Measurements from ENCODE around the gene GRM1.
A peak's percentile ranks its signal among the peaks of the same experiment; 100 is the strongest.

GRM1 gene

DNA sequence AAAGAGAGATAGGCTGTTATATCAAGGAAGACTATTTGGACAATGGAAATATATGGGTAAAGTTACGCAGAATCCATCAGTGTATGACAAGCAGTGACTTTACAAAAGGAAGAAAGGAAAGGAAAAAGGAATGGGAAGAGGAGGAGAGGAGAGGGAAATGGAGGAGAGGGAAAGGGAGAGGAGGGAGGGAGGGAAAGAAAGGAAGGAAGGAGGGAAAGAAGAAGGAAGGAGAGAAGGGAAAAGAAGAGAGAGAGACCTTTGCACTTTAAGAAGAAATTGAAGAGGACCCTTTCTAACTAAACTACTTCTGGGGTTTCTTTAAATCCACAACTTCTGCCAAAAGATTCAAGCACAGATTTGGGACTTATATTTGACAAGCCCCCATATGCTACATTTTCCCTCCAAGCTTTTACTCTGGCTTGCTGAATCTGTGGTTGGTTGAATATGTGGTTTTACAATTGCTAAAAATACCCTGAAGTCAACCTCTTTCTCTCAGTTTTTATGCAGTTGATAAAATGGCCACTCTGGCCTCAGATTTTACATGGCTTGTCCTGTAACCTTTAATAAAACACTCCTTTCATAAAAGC, 394.0 kb downstream of the GRM1 start:
- H3K9ac ChIP-seq (ENCODE audit: low read length): no peak overlapping the region

DNA sequence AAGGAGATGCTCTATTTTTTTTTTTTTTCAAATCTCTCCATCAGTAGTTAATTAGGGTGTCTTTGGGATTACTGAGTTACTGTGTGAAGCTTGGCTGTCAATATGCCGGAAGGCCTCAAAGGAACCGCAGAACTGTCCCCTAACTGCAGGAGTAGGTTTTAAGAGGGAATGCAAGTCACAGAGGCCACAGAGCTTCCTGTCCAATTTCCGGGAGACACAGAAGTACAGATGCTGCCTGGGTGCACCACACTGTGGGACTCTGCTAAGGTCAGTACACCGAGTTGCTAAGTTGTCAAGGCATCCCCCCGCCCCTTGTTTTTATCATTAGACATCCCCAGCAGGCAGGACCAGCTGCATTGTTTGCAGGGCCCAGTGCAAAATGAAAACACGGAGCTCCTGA, 394.6 kb downstream of the GRM1 start:
- no peak overlapping the region for H3K4me3 ChIP-seq (ENCODE audit: low read length)
- H3K9me3 ChIP-seq (ENCODE audit: control insufficient read depth, low read length): no peaks in the 10 kb centered on the region

More for the DNA sequence above, 394.0 kb downstream of the GRM1 start:
- no peaks in the 10 kb centered on the region for H3K4me1 ChIP-seq (ENCODE audit: control insufficient read depth, insufficient read depth, low read length)
- no peaks in the 10 kb centered on the region for H3K9me3 ChIP-seq (ENCODE audit: control insufficient read depth, low read length)
- H3K4me3 ChIP-seq (ENCODE audit: low read length): no peak overlapping the region
- no peaks in the 10 kb centered on the region for H3K27me3 ChIP-seq (ENCODE audit: control insufficient read depth, insufficient read depth, low read length)
- no peaks in the 10 kb centered on the region for H3K36me3 ChIP-seq (ENCODE audit: control insufficient read depth, insufficient read depth, low read length)

GRCh38 chr6:146426516-146426915, 397.7 kb downstream of the GRM1 start:
- H3K9me3 ChIP-seq (ENCODE audit: control insufficient read depth, low read length): no peaks in the 10 kb centered on the region
- no peak overlapping the region for H3K4me3 ChIP-seq (ENCODE audit: low read length)
- no peaks in the 10 kb centered on the region for H3K36me3 ChIP-seq (ENCODE audit: control insufficient read depth, insufficient read depth, low read length)
- no peaks in the 10 kb centered on the region for H3K4me1 ChIP-seq (ENCODE audit: control insufficient read depth, insufficient read depth, low read length)
- H3K9ac ChIP-seq (ENCODE audit: low read length): no peak overlapping the region
- no peaks in the 10 kb centered on the region for H3K27me3 ChIP-seq (ENCODE audit: control insufficient read depth, insufficient read depth, low read length)

More for the DNA sequence above, 394.6 kb downstream of the GRM1 start:
- H3K4me1 ChIP-seq (ENCODE audit: control insufficient read depth, insufficient read depth, low read length): no peaks in the 10 kb centered on the region
- no peak overlapping the region for H3K9ac ChIP-seq (ENCODE audit: low read length)
- H3K27me3 ChIP-seq (ENCODE audit: control insufficient read depth, insufficient read depth, low read length): no peaks in the 10 kb centered on the region
- no peaks in the 10 kb centered on the region for H3K36me3 ChIP-seq (ENCODE audit: control insufficient read depth, insufficient read depth, low read length)

DNA sequence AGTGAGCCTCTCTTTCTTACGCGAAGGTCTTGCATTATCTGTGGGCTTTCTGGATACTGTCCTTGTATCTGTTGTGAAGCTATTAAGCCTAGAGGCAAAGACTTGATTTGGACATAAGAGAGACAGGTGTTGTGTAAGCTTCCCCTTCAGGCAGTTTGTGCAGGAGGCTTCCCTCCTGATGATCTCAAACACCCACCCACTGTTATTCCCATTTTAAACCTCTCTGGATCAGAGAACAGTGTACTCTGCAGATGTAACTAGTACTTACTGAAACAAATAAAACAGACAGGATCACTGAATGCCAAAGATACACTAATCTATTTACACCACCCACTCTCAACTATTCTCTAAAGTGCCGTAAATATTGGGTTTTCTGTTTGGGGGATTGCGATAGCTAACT, 401.0 kb downstream of the GRM1 start:
- Histone ChIP-seq H3K4me1 (ENCODE audit: control insufficient read depth, insufficient read depth, low read length) (no peaks in the 10 kb centered on the region), H3K9ac (ENCODE audit: low read length) (no peak overlapping the region), H3K9me3 (ENCODE audit: control insufficient read depth, low read length) (no peaks in the 10 kb centered on the region), H3K36me3 (ENCODE audit: control insufficient read depth, insufficient read depth, low read length) (no peaks in the 10 kb centered on the region), H3K4me3 (ENCODE audit: low read length) (no peak overlapping the region), H3K27me3 (ENCODE audit: control insufficient read depth, insufficient read depth, low read length) (peaks cover 6% of the 10 kb centered on the region)

GRCh38 chr6:146433881-146434731, 405.2 kb downstream of the GRM1 start:
- Histone ChIP-seq H3K4me1 (ENCODE audit: control insufficient read depth, insufficient read depth, low read length) (no peaks in the 10 kb centered on the region), H3K9me3 (ENCODE audit: control insufficient read depth, low read length) (no peaks in the 10 kb centered on the region), H3K4me3 (ENCODE audit: low read length) (no peak overlapping the region), H3K36me3 (ENCODE audit: control insufficient read depth, insufficient read depth, low read length) (no peaks in the 10 kb centered on the region), H3K27me3 (ENCODE audit: control insufficient read depth, insufficient read depth, low read length) (peaks cover 10% of the 10 kb centered on the region), H3K9ac (ENCODE audit: low read length) (peak overlapping the region; percentile 16)

DNA sequence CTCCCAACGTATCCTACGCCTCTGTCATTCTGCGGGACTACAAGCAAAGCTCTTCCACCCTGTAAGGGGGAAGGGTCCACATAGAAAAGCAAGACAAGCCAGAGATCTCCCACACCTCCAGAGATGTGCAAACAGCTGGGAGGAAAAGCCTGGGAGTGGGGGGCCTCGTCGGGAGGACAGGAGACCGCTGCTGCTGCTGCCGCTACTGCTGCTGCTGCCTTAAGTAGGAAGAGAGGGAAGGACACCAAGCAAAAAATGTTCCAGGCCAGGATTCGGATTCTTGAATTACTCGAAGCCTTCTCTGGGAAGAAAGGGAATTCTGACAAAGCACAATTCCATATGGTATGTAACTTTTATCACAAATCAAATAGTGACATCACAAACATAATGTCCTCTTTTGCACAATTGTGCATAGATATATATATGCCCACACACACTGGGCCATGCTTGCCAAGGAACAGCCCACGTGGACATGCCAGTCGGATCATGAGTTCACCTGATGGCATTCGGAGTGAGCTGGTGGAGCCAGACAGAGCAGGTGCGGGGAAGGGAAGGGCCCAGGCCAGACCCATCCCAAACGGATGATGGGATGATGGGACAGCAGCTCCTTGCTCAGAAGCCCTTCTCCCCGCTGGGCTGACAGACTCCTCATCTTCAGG, 406.0 kb downstream of the GRM1 start:
- Histone ChIP-seq H3K4me3 (ENCODE audit: low read length) (no peak overlapping the region), H3K27me3 (ENCODE audit: control insufficient read depth, insufficient read depth, low read length) (peaks cover 10% of the 10 kb centered on the region), H3K36me3 (ENCODE audit: control insufficient read depth, insufficient read depth, low read length) (no peaks in the 10 kb centered on the region), H3K9ac (ENCODE audit: low read length) (no peak overlapping the region), H3K4me1 (ENCODE audit: control insufficient read depth, insufficient read depth, low read length) (no peaks in the 10 kb centered on the region), H3K9me3 (ENCODE audit: control insufficient read depth, low read length) (no peaks in the 10 kb centered on the region)

DNA sequence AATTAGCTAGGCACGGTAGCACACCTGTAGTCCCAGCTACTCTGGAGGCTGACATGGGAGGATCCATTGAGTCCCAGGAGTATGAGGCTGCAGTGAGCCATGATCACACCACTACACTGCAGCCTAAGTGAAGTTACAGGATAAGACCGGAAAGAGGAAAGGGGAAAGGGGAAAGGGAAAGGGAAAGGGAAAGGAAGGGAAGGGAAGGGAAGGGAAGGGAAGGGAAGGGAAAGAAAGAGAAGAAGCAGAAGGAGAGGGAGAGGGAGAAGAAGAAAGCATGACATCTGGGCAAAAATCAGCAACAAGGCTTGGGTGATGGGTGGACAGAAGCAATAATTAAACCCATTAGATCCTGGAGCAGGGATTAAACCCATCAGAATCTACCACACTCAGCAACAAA, 413.0 kb downstream of the GRM1 start:
- no peaks in the 10 kb centered on the region for H3K4me1 ChIP-seq (ENCODE audit: control insufficient read depth, insufficient read depth, low read length)
- H3K36me3 ChIP-seq (ENCODE audit: control insufficient read depth, insufficient read depth, low read length): no peaks in the 10 kb centered on the region
- no peak overlapping the region for H3K4me3 ChIP-seq (ENCODE audit: low read length)
- H3K9me3 ChIP-seq (ENCODE audit: control insufficient read depth, low read length): no peaks in the 10 kb centered on the region
- no peaks in the 10 kb centered on the region for H3K27me3 ChIP-seq (ENCODE audit: control insufficient read depth, insufficient read depth, low read length)
- no peak overlapping the region for H3K9ac ChIP-seq (ENCODE audit: low read length)

DNA sequence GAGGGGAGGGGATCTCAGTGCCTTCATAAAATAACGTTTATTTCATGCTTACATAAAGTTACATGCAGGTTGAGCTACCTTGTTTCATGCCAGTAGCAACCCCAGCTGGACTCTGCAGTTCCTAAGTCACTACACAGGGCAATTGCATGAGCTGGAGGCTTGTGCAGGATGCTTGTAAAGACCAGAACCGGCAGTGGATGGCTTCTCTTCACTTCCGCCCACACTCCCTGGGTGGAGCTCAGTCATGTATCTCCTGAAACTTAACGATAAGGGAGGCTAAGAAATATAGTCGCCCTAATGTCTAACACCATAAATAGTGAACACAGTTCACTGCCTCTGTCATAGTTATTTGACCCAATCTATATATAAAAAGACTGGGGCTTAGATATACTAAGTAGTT, 415.3 kb downstream of the GRM1 start:
- Histone ChIP-seq H3K9me3 (ENCODE audit: control insufficient read depth, low read length) (no peaks in the 10 kb centered on the region), H3K27me3 (ENCODE audit: control insufficient read depth, insufficient read depth, low read length) (no peaks in the 10 kb centered on the region), H3K4me3 (ENCODE audit: low read length) (no peak overlapping the region), H3K9ac (ENCODE audit: low read length) (no peak overlapping the region), H3K36me3 (ENCODE audit: control insufficient read depth, insufficient read depth, low read length) (no peaks in the 10 kb centered on the region), H3K4me1 (ENCODE audit: control insufficient read depth, insufficient read depth, low read length) (no peaks in the 10 kb centered on the region)

- Histone ChIP-seq H3K4me1 (ENCODE audit: control insufficient read depth, insufficient read depth, low read length) (no peaks in the 10 kb centered on the region), H3K9me3 (ENCODE audit: control insufficient read depth, low read length) (no peaks in the 10 kb centered on the region), H3K9ac (ENCODE audit: low read length) (no peak overlapping the region), H3K27me3 (ENCODE audit: control insufficient read depth, insufficient read depth, low read length) (no peaks in the 10 kb centered on the region), H3K36me3 (ENCODE audit: control insufficient read depth, insufficient read depth, low read length) (no peaks in the 10 kb centered on the region), H3K4me3 (ENCODE audit: low read length) (no peak overlapping the region)
Measured at GRCh38 chr6:146445233-146445632, 416.4 kb downstream of the GRM1 start.

DNA sequence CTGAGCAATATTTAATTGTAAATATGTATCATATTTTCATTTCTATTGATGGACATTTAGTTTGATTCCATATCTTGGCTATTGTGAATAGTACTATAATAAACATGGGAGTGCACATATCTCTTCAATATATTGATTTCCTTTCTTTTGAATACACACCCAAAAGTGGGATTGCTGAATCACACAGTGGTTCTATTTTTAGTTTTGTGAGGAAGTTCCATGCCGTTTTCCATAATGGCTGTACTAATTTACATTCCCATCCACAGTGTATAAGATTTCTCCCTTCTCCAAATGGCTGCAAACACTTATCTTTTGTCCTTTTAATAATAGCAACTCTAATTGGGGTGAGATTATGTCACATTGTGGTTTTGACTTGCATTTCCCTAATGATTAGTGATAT, 428.0 kb downstream of the GRM1 start:
- no peaks in the 10 kb centered on the region for H3K4me1 ChIP-seq (ENCODE audit: control insufficient read depth, insufficient read depth, low read length)
- H3K27me3 ChIP-seq (ENCODE audit: control insufficient read depth, insufficient read depth, low read length): no peaks in the 10 kb centered on the region
- H3K9me3 ChIP-seq (ENCODE audit: control insufficient read depth, low read length): no peaks in the 10 kb centered on the region

GRCh38 chr6:146460941-146461340, 432.1 kb downstream of the GRM1 start:
- H3K9ac ChIP-seq (ENCODE audit: low read length): no peak overlapping the region
- no peaks in the 10 kb centered on the region for H3K36me3 ChIP-seq (ENCODE audit: control insufficient read depth, insufficient read depth, low read length)
- H3K27me3 ChIP-seq (ENCODE audit: control insufficient read depth, insufficient read depth, low read length): no peaks in the 10 kb centered on the region
- H3K9me3 ChIP-seq (ENCODE audit: control insufficient read depth, low read length): no peaks in the 10 kb centered on the region
- no peak overlapping the region for H3K4me3 ChIP-seq (ENCODE audit: low read length)
- H3K4me1 ChIP-seq (ENCODE audit: control insufficient read depth, insufficient read depth, low read length): no peaks in the 10 kb centered on the region

More for the DNA sequence above, 428.0 kb downstream of the GRM1 start:
- Histone ChIP-seq H3K4me3 (ENCODE audit: low read length) (no peak overlapping the region), H3K9ac (ENCODE audit: low read length) (no peak overlapping the region), H3K36me3 (ENCODE audit: control insufficient read depth, insufficient read depth, low read length) (no peaks in the 10 kb centered on the region)

GRCh38 chr6:146470091-146470770, 441.4 kb downstream of the GRM1 start:
- no peaks in the 10 kb centered on the region for H3K27me3 ChIP-seq (ENCODE audit: control insufficient read depth, insufficient read depth, low read length)
- no peak overlapping the region for H3K4me3 ChIP-seq (ENCODE audit: low read length)
- no peaks in the 10 kb centered on the region for H3K36me3 ChIP-seq (ENCODE audit: control insufficient read depth, insufficient read depth, low read length)
- H3K4me1 ChIP-seq (ENCODE audit: control insufficient read depth, insufficient read depth, low read length): no peaks in the 10 kb centered on the region
- H3K9ac ChIP-seq (ENCODE audit: low read length): no peak overlapping the region
- H3K9me3 ChIP-seq (ENCODE audit: control insufficient read depth, low read length): no peaks in the 10 kb centered on the region
